Subcutaneous preadipocyte (primary cell): ENCODE results near the gene FOSB. TPM values are rescaled to one million over a fixed set of nuclear protein-coding genes. Genes with fewer than 3 reads are reported as not detected.

Experiments used
- small RNA-seq: library from RNA; depleted of rRNA; stranded (forward); fragments of <200 nt; gene quantifications from one replicate; pipeline ENCODE3, GENCODE V24; 2012
- total RNA-seq: library from RNA; depleted of rRNA; stranded (reverse); fragments of >200 nt; gene quantifications from 2 replicates; pipeline ENCODE4 v1.2.3, GENCODE V29; 2012

FOSB gene
- 0.37 and 0.39 TPM in 2 replicates for total RNA-seq

DNA sequence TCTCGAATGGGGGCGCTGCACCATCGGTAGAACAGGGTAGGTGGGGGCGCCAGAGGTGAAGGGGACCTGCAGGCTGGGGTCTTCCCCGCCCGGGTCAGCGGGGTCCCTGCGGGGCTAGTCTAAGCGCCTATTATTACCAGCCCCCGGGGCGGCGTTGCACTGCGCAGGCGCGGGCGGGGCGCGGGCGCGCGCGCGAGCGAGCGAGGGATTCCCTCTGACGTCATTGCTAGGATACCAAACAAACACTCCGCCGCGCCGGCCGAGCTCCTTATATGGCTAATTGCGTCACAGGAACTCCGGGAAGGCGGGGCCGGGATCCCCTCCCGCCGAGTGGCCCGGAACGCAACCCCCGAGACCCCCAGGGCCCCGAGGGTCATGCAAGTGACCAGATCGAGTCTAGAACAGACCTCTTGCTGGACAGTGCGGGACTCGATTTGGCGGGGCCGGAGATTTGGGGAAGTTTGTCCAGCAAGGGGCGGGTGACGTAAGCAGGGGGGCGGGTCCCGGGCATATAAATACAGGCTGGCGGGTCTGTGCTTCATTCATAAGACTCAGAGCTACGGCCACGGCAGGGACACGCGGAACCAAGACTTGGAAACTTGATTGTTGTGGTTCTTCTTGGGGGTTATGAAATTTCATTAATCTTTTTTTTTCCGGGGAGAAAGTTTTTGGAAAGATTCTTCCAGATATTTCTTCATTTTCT is at the start of gene FOSB:
FOSB (plus strand) TSS at position 541 of the 703 bp plus-strand sequence. CDS start 591 bp downstream, outside the sequence.

DNA sequence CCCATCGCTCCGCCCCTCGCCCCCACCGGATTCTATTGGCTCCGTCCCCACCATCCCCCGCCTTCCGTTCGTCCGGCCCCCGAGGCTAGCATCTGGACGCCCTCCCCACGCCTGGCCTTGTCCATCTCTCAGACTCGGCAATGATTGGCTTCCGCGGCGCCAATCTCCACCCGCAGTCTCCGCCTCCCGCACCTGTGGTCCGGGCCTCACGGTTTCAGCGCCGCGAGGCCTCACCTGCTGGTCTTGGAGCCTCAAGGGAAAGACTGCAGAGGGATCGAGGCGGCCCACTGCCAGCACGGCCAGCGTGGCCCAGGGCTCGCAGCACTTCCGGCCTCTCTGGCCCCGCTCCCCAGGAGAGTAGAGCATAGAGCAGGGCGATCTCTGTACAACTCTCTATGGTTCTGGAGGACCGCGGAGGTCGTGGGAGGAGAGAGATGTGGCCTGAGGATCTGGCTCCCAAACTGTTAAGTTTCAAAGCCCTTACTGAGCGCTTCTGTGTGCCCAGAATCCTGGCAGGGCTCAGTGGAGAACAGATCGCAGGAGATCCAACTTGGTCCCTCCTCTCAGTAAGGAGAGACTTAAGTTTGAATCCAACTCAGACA is 44.1 kb upstream of the FOSB start, which contains the start of gene ERCC1:
ERCC1 (minus strand) TSS at position 329 of the 602 bp plus-strand sequence. CDS start 543 bp downstream, outside the sequence.

DNA sequence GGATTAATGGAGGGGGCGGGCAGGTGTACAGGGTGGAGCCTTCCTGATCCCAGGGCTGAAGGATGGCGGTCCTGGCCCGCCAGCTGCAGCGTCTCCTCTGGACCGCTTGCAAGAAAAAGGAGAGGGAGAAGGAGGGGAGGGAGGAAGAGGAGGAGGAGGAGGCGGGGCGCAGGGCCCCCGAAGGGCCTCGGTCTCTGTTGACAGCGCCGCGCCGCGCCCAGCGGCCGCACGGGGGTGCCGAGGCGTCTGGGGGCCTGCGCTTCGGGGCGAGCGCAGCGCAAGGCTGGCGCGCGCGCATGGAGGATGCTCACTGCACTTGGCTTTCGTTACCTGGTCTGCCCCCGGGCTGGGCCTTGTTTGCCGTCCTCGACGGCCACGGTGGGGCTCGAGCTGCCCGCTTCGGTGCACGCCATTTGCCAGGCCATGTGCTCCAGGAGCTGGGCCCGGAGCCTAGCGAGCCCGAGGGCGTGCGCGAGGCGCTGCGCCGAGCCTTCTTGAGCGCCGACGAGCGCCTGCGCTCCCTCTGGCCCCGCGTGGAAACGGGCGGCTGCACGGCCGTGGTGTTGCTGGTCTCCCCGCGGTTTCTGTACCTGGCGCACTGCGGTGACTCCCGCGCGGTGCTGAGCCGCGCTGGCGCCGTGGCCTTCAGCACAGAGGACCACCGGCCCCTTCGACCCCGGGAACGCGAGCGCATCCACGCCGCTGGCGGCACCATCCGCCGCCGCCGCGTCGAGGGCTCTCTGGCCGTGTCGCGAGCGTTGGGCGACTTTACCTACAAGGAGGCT is 30.8 kb downstream of the FOSB start, which contains the start of gene PPM1N:
PPM1N (plus strand) TSS at position 33 of the 785 bp plus-strand sequence; CDS start at position 63, 30 bp downstream.

DNA sequence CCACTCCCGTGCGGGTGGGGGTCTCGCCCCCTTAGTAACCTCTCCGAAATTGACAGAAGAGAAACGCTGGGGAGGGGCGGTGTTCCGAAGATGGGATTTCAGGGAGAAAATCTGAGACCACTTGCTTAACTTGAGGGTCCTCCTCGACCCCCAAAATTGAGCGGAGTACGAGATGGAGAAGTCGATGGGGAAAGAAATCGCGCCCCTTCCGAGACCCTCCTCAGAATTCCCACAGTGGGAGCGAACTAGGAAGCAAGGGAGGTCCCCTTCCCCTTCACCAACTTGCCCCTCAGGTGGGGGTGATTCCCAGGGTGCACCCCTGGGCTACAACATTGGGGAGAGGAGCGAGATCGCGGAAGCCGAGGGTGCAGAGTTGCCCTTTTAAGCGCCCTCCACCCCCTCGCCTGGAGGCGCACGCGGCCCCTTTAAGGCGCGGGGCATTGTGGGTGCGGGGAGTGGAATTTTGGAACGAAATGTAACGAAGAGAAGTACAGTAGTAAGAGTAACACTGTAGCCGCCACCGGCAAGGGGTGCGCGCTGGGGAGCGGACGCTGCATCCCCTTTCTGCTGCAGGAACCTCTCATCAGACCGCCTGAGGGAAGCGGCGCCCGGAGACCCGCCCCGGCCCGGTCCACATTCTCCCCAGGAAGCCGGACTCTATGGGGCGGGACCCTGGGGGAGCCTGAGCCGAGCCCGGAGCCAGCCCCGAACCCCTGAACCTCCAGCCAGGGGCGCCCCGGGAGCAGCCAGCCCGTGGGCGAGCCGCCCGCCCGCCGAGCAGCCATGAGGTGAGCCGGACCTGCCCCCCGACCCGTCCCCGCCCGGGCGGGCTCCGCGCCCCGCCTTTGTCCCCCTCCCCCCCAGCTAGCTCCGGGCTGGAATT is 39.4 kb downstream of the FOSB start, which contains the start of gene VASP:
VASP (plus strand) TSS at position 491 of the 883 bp plus-strand sequence; CDS start at position 784, 293 bp downstream.

Small RNA genes within 50 kb of the gene (small RNA-seq; reads per million reads assigned to genes)
- gene MIR6088, result not detected

Other genes with a start within 250 kb of the FOSB start
- gene EXOC3L2, start 222.6 kb upstream of the FOSB start, total RNA-seq, result 0.20 TPM in 1 of 2 replicates, not detected in the other
- gene MARK4, start 216.7 kb upstream of the FOSB start, total RNA-seq, result 12.1 TPM in 2 replicates
- gene CKM, start 145.1 kb upstream of the FOSB start, total RNA-seq, result under 0.01 TPM in 1 of 2 replicates, not detected in the other
- gene KLC3, start 127.2 kb upstream of the FOSB start, total RNA-seq, result not detected in 2 replicates
- gene ERCC2, start 97.4 kb upstream of the FOSB start, total RNA-seq, result 30.5 and 33.8 TPM in 2 replicates
- gene PPP1R13L, start 62.9 kb upstream of the FOSB start, total RNA-seq, result 0.73 and 0.78 TPM in 2 replicates
- gene POLR1G, start 61.4 kb upstream of the FOSB start, total RNA-seq, result 6.2 and 16.2 TPM in 2 replicates
- 131 and 162 TPM in 2 replicates for gene ERCC1, start 44.1 kb upstream of the FOSB start, total RNA-seq
- gene RTN2, start 29.1 kb downstream of the FOSB start, total RNA-seq, result 3.3 and 3.7 TPM in 2 replicates
- 1.5 and 2.5 TPM in 2 replicates for gene PPM1N, start 30.4 kb downstream of the FOSB start, total RNA-seq
- gene VASP, start 39.5 kb downstream of the FOSB start, total RNA-seq, result 39.7 and 79.2 TPM in 2 replicates
- 5.5 and 7.8 TPM in 2 replicates for gene OPA3, start 116.8 kb downstream of the FOSB start, total RNA-seq
- gene GPR4, start 134.2 kb downstream of the FOSB start, total RNA-seq, result under 0.01 TPM in 1 of 2 replicates, not detected in the other
- gene EML2, start 171.4 kb downstream of the FOSB start, total RNA-seq, result 12.5 and 25.2 TPM in 2 replicates
- not detected in 2 replicates for gene GIPR, start 200.2 kb downstream of the FOSB start, total RNA-seq
- gene SNRPD2, start 224.0 kb downstream of the FOSB start, total RNA-seq, result 200 and 333 TPM in 2 replicates
- gene QPCTL, start 224.7 kb downstream of the FOSB start, total RNA-seq, result 20.9 and 28.3 TPM in 2 replicates